ENCODE results near the gene HIBCH.
"Not testable (repeated sequence)": the region's sequence is repeated elsewhere in the genome, so short reads cannot be mapped to it uniquely, and the experiment has no call there.

HIBCH gene

DNA sequence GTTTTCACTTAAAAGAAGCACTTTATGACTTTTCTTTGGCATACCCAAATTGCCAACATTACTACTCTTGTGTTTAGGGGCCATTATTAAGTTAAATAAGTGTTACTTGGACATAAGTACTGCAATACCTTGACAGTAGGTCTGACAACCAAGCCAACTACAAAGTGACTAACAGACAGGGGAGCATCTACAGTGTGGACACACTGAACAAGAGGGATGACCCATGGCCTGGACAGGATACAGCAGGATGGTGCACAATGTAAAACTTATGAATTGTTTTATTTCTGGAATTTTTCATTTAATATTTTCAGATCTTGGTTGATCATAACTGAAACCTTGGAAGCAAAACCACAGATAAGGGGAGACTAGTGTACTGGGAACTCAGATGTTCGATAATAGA lies 19.8 kb upstream of the HIBCH start:
- no peaks in the 10 kb centered on the region for H3K36me3 ChIP-seq (ENCODE audit: insufficient read depth, low read depth, low read length)
- no peak overlapping the region for H3K4me3 ChIP-seq (ENCODE audit: low read length)
- no peak overlapping the region for H3K27ac ChIP-seq (ENCODE audit: low read length)
- H3K9ac ChIP-seq (ENCODE audit: low read depth, low read length), result no peak overlapping the region
- no peaks in the 10 kb centered on the region for H3K4me1 ChIP-seq (ENCODE audit: insufficient read depth, low read length)
- H3K9me3 ChIP-seq (ENCODE audit: insufficient read depth, low read depth, low read length), result no peaks in the 10 kb centered on the region
- H3K27me3 ChIP-seq (ENCODE audit: insufficient read depth, low read length), result peaks cover 21% of the 10 kb centered on the region

DNA sequence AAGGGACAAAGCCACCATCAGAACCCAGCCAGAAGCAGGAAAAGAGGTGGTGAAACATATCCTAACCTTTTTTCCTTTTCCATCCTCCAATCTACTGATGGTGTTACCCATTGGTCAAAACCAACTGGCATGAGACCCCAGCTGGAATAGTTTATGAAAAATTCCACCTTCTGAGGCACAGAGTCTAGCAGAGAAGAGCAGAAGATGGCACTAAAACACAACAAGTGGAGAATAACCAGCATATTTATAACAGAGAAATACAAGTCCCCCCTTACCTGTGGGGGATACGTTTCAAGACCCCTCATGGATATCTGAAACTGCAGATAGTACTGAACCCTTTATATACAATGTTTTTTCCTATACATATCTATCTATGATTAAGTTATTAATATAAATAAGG lies 18.8 kb upstream of the HIBCH start:
- Histone ChIP-seq H3K9me3 (ENCODE audit: insufficient read depth, low read depth, low read length) (no peaks in the 10 kb centered on the region), H3K9ac (ENCODE audit: low read depth, low read length) (no peak overlapping the region), H3K36me3 (ENCODE audit: insufficient read depth, low read depth, low read length) (no peaks in the 10 kb centered on the region), H3K4me3 (ENCODE audit: low read length) (no peak overlapping the region), H3K27me3 (ENCODE audit: insufficient read depth, low read length) (peaks cover 12% of the 10 kb centered on the region), H3K4me1 (ENCODE audit: insufficient read depth, low read length) (no peaks in the 10 kb centered on the region), H3K27ac (ENCODE audit: low read length) (no peak overlapping the region)

DNA sequence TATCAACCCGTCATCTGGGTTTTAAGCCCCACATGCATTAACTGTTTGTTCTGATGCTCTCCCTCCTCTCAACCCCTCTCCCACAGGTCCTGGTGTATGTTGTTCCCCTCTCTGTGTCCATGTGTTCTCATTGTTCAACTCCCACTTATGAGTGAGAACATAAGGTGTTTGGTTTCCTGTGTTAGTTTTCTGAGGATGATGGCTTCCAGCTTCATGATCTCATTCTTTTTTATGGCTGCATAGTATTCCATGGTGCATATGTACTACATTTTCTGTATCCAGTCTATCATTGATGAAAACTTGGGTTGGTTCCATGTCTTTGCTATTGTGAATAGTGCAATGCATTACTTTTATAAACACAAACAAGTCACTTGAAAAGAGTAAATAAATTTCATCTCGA lies 16.8 kb upstream of the HIBCH start:
- Histone ChIP-seq H3K9ac (ENCODE audit: low read depth, low read length) (no peak overlapping the region), H3K27ac (ENCODE audit: low read length) (no peak overlapping the region), H3K9me3 (ENCODE audit: insufficient read depth, low read depth, low read length) (no peaks in the 10 kb centered on the region), H3K27me3 (ENCODE audit: insufficient read depth, low read length) (no peaks in the 10 kb centered on the region), H3K36me3 (ENCODE audit: insufficient read depth, low read depth, low read length) (no peaks in the 10 kb centered on the region), H3K4me3 (ENCODE audit: low read length) (no peak overlapping the region), H3K4me1 (ENCODE audit: insufficient read depth, low read length) (no peaks in the 10 kb centered on the region)

DNA sequence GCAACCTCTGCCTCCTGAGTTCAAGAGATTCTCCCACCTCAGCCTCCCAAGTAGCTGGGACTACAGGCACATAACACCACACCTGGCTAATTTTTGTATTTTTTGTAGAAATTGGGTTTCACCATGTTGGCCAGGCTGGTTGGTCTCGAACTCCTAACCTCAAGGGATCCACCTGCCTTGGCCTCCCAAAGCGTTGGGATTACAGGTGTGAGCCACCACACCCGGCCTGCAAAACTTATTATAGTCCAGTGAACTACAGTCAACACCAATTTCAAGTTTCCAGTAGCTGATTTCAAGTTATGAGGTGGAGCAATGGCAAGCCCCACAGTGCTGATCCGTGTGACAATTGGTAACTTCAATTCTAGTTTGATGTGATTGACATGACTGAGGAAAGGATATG lies 16.0 kb upstream of the HIBCH start:
- H3K27me3 ChIP-seq (ENCODE audit: insufficient read depth, low read length); H3K9ac ChIP-seq (ENCODE audit: low read depth, low read length); H3K9me3 ChIP-seq (ENCODE audit: insufficient read depth, low read depth, low read length); H3K36me3 ChIP-seq (ENCODE audit: insufficient read depth, low read depth, low read length); H3K4me1 ChIP-seq (ENCODE audit: insufficient read depth, low read length); H3K27ac ChIP-seq (ENCODE audit: low read length); H3K4me3 ChIP-seq (ENCODE audit: low read length): not testable (repeated sequence)

DNA sequence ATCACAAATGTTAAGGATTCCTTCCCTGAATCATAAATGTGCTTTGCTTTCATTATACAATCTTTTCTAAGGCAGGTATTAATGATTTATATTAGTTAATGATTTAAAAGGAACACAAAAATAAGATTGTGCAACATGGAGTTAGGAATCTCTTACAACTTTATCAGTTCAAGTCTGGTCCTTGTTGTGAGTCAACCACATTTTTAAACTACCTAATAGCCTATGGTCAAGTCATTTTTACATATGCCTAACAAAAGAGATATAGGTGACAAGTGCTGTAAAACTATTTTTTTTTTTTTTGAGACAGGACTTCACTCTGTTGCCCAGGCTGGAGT lies 15.6 kb upstream of the HIBCH start:
- no peaks in the 10 kb centered on the region for H3K4me1 ChIP-seq (ENCODE audit: insufficient read depth, low read length)
- no peak overlapping the region for H3K9ac ChIP-seq (ENCODE audit: low read depth, low read length)
- no peaks in the 10 kb centered on the region for H3K9me3 ChIP-seq (ENCODE audit: insufficient read depth, low read depth, low read length)
- no peaks in the 10 kb centered on the region for H3K27me3 ChIP-seq (ENCODE audit: insufficient read depth, low read length)
- no peak overlapping the region for H3K27ac ChIP-seq (ENCODE audit: low read length)
- no peak overlapping the region for H3K4me3 ChIP-seq (ENCODE audit: low read length)
- H3K36me3 ChIP-seq (ENCODE audit: insufficient read depth, low read depth, low read length), result no peaks in the 10 kb centered on the region

DNA sequence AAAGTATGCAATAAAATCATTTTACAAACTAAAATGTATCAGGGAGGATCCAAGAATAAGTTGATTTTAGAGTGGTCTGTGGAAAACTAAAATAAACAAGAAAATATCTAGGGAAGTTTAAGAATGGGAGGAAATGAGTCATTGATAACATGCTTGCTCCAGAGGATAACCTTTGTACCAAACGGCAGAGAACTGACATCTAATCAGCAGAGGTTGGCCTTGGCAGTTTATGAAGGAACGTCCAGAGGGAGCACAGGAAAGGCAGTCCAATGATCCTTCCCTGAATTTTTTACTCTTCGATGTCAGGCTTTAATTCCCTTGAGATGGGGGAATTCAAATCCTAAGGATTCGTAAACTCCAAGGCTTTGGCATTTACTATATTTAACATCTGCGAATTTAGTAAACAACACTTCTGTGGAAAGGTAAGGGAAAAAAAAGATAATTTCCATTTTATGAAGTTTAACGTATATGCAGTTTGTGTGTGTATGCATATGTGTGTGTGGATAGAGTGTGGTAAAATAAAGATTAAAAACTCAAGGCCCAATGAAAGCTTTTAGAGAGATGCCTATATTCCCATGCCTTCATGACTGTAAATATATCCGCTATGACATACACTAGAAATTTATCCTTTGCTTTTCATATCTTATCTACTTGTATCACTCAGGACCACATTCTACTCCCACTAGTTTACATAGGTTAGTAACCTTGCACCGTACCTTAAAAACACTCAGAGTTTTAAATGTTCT lies 15.0 kb upstream of the HIBCH start:
- Histone ChIP-seq H3K9me3 (ENCODE audit: insufficient read depth, low read depth, low read length) (no peaks in the 10 kb centered on the region), H3K4me1 (ENCODE audit: insufficient read depth, low read length) (no peaks in the 10 kb centered on the region), H3K27ac (ENCODE audit: low read length) (no peak overlapping the region), H3K36me3 (ENCODE audit: insufficient read depth, low read depth, low read length) (no peaks in the 10 kb centered on the region), H3K27me3 (ENCODE audit: insufficient read depth, low read length) (no peaks in the 10 kb centered on the region), H3K9ac (ENCODE audit: low read depth, low read length) (no peak overlapping the region), H3K4me3 (ENCODE audit: low read length) (no peak overlapping the region)

DNA sequence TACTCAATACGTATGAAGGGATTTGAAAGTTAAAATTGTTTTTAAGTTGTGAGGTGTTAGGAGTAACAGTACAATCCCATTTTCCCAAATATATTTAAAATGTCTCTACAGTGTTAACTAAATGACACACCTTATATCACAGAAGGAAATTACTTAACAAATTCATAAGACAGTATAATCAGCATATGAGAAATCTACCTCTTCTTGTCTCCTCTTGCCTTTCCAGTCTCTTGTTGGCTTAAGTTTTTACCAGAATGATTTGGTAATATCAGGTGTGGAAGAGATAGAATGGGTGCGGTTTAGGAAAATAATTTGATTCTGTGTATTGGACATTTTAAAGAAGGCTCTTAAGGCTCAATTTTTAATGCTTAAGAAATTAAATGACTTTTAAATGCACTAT lies 14.3 kb upstream of the HIBCH start:
- Histone ChIP-seq H3K9ac (ENCODE audit: low read depth, low read length) (no peak overlapping the region), H3K27ac (ENCODE audit: low read length) (no peak overlapping the region), H3K9me3 (ENCODE audit: insufficient read depth, low read depth, low read length) (no peaks in the 10 kb centered on the region), H3K27me3 (ENCODE audit: insufficient read depth, low read length) (no peaks in the 10 kb centered on the region), H3K4me1 (ENCODE audit: insufficient read depth, low read length) (no peaks in the 10 kb centered on the region), H3K36me3 (ENCODE audit: insufficient read depth, low read depth, low read length) (no peaks in the 10 kb centered on the region), H3K4me3 (ENCODE audit: low read length) (no peak overlapping the region)

DNA sequence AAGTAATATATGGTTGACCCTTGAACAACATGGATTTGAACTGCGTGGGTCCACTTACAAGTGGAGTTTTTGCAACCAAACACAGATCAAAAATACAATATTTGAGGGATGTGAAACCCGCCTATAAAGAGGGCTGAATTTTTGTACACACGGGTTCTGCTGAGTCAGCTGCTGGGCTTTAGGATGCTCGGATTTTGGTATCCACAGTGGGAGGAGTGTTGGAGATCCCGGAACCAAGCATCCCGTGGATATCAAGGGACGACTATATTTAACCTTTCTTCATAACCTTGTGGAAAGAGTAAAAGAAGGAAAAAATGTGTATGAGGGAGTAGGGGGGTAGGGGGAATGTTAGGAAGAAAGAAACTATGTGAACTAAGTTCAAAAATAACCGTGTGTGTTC lies 13.8 kb upstream of the HIBCH start:
- Histone ChIP-seq H3K4me3 (ENCODE audit: low read length) (no peak overlapping the region), H3K9ac (ENCODE audit: low read depth, low read length) (no peak overlapping the region), H3K36me3 (ENCODE audit: insufficient read depth, low read depth, low read length) (no peaks in the 10 kb centered on the region), H3K27me3 (ENCODE audit: insufficient read depth, low read length) (no peaks in the 10 kb centered on the region), H3K27ac (ENCODE audit: low read length) (no peak overlapping the region), H3K4me1 (ENCODE audit: insufficient read depth, low read length) (no peaks in the 10 kb centered on the region), H3K9me3 (ENCODE audit: insufficient read depth, low read depth, low read length) (no peaks in the 10 kb centered on the region)

DNA sequence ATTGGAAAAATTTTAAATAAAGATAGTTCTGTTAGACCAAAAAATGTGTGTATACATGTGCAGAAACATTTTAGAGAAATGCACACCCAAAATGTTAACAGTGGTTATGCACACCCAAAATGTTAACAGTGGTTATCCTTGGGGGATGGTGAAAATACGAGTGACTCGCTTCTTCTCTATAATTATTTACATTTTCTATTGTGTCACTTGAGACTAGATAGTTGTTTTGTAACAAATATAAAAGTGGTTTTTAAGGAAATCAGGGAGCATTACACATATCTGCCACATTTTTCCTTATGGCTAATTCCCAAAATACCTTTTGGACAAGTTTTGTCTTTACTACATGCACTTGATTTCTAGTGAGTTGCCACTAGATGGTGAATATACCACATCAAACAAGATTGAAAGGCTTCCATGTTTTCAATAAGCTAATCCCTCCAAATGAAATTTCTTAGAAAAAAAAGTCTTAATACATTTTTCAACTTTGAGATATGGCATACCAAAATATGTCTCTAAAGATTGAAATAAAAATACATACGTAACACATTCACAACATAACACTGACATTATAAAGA lies 9.0 kb upstream of the HIBCH start:
- Histone ChIP-seq H3K9me3 (ENCODE audit: insufficient read depth, low read depth, low read length) (no peaks in the 10 kb centered on the region), H3K27ac (ENCODE audit: low read length) (no peak overlapping the region), H3K4me3 (ENCODE audit: low read length) (no peak overlapping the region), H3K9ac (ENCODE audit: low read depth, low read length) (no peak overlapping the region), H3K4me1 (ENCODE audit: insufficient read depth, low read length) (no peaks in the 10 kb centered on the region), H3K36me3 (ENCODE audit: insufficient read depth, low read depth, low read length) (no peaks in the 10 kb centered on the region), H3K27me3 (ENCODE audit: insufficient read depth, low read length) (no peaks in the 10 kb centered on the region)

DNA sequence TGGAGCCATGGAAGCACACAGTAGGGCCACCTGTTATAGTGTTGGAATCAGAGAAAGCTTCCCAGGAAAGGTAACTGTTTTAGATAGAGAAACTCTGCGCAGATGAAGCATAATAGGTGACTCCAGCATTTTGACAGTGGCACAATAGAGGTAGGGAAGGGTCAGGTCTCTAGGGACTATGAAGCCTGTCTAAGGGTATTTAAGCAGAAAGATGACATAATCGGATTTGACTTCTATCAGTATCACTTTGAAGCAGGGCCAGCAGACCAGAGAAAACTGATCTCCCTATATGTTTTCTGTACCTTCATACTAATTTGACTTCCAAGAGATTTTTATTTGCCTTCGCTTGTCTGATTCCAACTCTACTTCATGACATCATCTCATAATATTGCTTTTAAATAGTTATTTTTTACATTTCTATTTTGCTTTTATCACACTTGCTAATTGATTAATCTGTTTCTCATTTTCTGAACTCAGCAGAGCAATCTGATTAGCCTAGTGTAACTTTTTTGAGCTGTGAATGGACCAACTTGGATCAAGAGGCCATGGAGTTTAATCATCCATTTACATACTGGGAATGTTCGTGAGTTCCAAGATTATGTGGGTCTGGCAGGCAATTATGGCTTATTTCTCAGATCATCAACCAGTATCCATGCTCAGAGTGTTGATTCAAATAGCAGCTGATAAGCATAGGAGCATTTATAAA lies 8.4 kb upstream of the HIBCH start:
- no peaks in the 10 kb centered on the region for H3K4me1 ChIP-seq (ENCODE audit: insufficient read depth, low read length)
- no peak overlapping the region for H3K4me3 ChIP-seq (ENCODE audit: low read length)
- no peaks in the 10 kb centered on the region for H3K9me3 ChIP-seq (ENCODE audit: insufficient read depth, low read depth, low read length)
- no peak overlapping the region for H3K9ac ChIP-seq (ENCODE audit: low read depth, low read length)
- no peak overlapping the region for H3K27ac ChIP-seq (ENCODE audit: low read length)
- no peaks in the 10 kb centered on the region for H3K27me3 ChIP-seq (ENCODE audit: insufficient read depth, low read length)
- H3K36me3 ChIP-seq (ENCODE audit: insufficient read depth, low read depth, low read length), result no peaks in the 10 kb centered on the region

DNA sequence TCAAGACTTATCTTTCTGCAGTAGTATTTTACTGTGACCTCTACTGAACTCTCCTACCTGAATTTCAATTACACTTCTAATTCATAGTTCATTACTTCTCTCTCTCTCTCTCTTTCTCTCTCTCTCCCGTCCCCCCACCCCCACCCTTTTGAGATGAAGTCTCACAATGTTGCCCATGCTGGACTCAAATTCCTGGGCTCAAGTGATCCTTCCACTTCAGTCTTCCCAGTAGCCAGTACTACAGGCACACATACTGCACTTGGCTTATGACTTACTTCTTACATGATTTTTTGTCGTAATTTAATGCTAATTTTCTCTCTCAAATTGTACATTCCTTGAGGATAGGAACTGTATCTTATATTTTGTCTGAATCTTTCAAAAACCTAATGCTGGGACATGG lies 6.0 kb upstream of the HIBCH start:
- Histone ChIP-seq H3K9me3 (ENCODE audit: insufficient read depth, low read depth, low read length) (no peaks in the 10 kb centered on the region), H3K27ac (ENCODE audit: low read length) (no peak overlapping the region), H3K9ac (ENCODE audit: low read depth, low read length) (no peak overlapping the region), H3K4me1 (ENCODE audit: insufficient read depth, low read length) (no peaks in the 10 kb centered on the region), H3K36me3 (ENCODE audit: insufficient read depth, low read depth, low read length) (no peaks in the 10 kb centered on the region), H3K27me3 (ENCODE audit: insufficient read depth, low read length) (no peaks in the 10 kb centered on the region), H3K4me3 (ENCODE audit: low read length) (no peak overlapping the region)

DNA sequence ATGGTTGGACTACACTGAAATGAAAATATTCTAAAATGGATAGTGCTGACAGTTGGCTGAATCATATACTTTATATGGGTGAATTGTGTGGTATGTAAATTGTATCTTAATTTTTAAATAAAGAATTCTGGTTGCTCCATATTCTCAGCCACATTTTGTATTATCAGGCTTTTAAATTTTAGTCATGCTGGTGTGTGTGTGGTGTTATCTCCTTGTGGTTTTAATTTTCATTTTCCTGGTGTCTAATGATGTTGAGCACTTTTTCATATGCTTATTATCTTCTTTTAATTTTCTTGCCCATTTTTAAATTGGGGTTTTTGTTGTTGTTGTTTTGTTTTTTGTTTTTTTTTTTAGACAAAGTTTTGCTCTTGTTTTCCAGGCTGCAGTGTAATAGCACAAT lies 3.8 kb upstream of the HIBCH start:
- no peak overlapping the region for H3K9ac ChIP-seq (ENCODE audit: low read depth, low read length)
- no peaks in the 10 kb centered on the region for H3K27me3 ChIP-seq (ENCODE audit: insufficient read depth, low read length)
- H3K4me3 ChIP-seq (ENCODE audit: low read length), result no peak overlapping the region
- H3K9me3 ChIP-seq (ENCODE audit: insufficient read depth, low read depth, low read length), result no peaks in the 10 kb centered on the region
- no peak overlapping the region for H3K27ac ChIP-seq (ENCODE audit: low read length)
- H3K36me3 ChIP-seq (ENCODE audit: insufficient read depth, low read depth, low read length), result no peaks in the 10 kb centered on the region
- peaks cover 9% of the 10 kb centered on the region for H3K4me1 ChIP-seq (ENCODE audit: insufficient read depth, low read length)

All from iPS-20b (cell line).